Loucy (cell line): ENCODE results near the gene SLC22A23.

Experiments
- H2AFZ ChIP-seq: fragments of 200-600 bp; sonication (generic); 2 replicates; pipeline ENCODE4 v1.6.0; 2016; ENCODE audit warnings: antibody characterized with exemption, mild to moderate bottlenecking, low read length, moderate library complexity
- H3F3A ChIP-seq: fragments of 200-600 bp; 2 replicates; pipeline ENCODE4 v1.6.0; 2016; ENCODE audit warnings: antibody characterized with exemption, low read depth, mild to moderate bottlenecking
- H3K27me3 ChIP-seq: fragments of 200-600 bp; sonication (generic); 2 replicates; pipeline ENCODE4 v1.6.1; 2014; ENCODE audit warnings: low read length, mild to moderate bottlenecking; ENCODE audit not compliant: insufficient read depth, poor library complexity, severe bottlenecking
- H3K36me3 ChIP-seq: fragments of 200-600 bp; sonication (generic); 2 replicates; pipeline ENCODE4 v1.6.1; 2016; ENCODE audit warnings: low read length; ENCODE audit not compliant: insufficient read depth
- H3K4me1 ChIP-seq: fragments of 200-600 bp; sonication (generic); 2 replicates; pipeline ENCODE4 v1.5.1; 2014; ENCODE audit warnings: low read length, mild to moderate bottlenecking; ENCODE audit not compliant: insufficient read depth, poor library complexity, severe bottlenecking
- H3K4me2 ChIP-seq: fragments of 200-600 bp; sonication (generic); 2 replicates; pipeline ENCODE4 v1.6.0; 2014; ENCODE audit warnings: antibody characterized with exemption, low read length, low read depth, mild to moderate bottlenecking; ENCODE audit not compliant: poor library complexity, severe bottlenecking
- H3K4me3 ChIP-seq: fragments of 200-600 bp; sonication (generic); 2 replicates; pipeline ENCODE4 v1.5.1; 2014; ENCODE audit warnings: low read length, mild to moderate bottlenecking, mixed read lengths; ENCODE audit not compliant: poor library complexity, severe bottlenecking
- H3K79me2 ChIP-seq: fragments of 200-600 bp; sonication (generic); 2 replicates; pipeline ENCODE4 v1.6.1; 2014; ENCODE audit warnings: low read length; ENCODE audit not compliant: insufficient read depth
- H3K9ac ChIP-seq: fragments of 200-600 bp; sonication (generic); 2 replicates; pipeline ENCODE4 v1.6.0; 2014; ENCODE audit warnings: mild to moderate bottlenecking, low read depth, low read length, moderate library complexity; ENCODE audit not compliant: poor library complexity, severe bottlenecking
- H3K9me2 ChIP-seq: fragments of 200-600 bp; sonication (generic); replicated peaks from 2 replicates; pipeline ENCODE4 v1.6.1; 2016; ENCODE audit warnings: low read depth, low read length, mixed read lengths
- H3K9me3 ChIP-seq: fragments of 200-600 bp; sonication (generic); 2 replicates; pipeline ENCODE4 v1.6.1; 2014; ENCODE audit warnings: mild to moderate bottlenecking, antibody characterized with exemption, low read length, low read depth; ENCODE audit not compliant: insufficient read depth
- H4K20me1 ChIP-seq: fragments of 200-600 bp; sonication (generic); 2 replicates; pipeline ENCODE4 v1.6.0; 2014; ENCODE audit warnings: antibody characterized with exemption, low read length, mild to moderate bottlenecking; ENCODE audit not compliant: insufficient read depth, poor library complexity, severe bottlenecking
- CTCF ChIP-seq: fragments of 200-600 bp; sonication (generic); conservative IDR thresholded peaks from 2 replicates; pipeline ENCODE4 v1.5.1; 2014; ENCODE audit warnings: mild to moderate bottlenecking, antibody characterized with exemption, low read length
- EZH2phosphoT487 ChIP-seq: fragments of 200-600 bp; IDR thresholded peaks from 2 replicates; pipeline ENCODE4 v1.6.1; 2018; ENCODE audit warnings: antibody characterized with exemption, mild to moderate bottlenecking, moderate library complexity, borderline replicate concordance

Gene SLC22A23

GRCh38 chr6:3311826-3312225 is 145.0 kb downstream of the SLC22A23 start:
- H3K79me2 ChIP-seq, result no peaks in the 10 kb centered on the region
- no peaks in the 10 kb centered on the region for H3F3A ChIP-seq
- TF ChIP-seq EZH2phosphoT487 (no peak), CTCF (no peak)
- H3K9ac ChIP-seq, result no peak overlapping the region
- H3K4me2 ChIP-seq, result no peak overlapping the region
- no peaks in the 10 kb centered on the region for H3K4me1 ChIP-seq
- H3K9me2 ChIP-seq, result no peaks in the 10 kb centered on the region
- H3K9me3 ChIP-seq, result no peaks in the 10 kb centered on the region
- no peaks in the 10 kb centered on the region for H3K27me3 ChIP-seq
- H4K20me1 ChIP-seq, result no peaks in the 10 kb centered on the region
- no peak overlapping the region for H2AFZ ChIP-seq
- no peak overlapping the region for H3K4me3 ChIP-seq
- no peaks in the 10 kb centered on the region for H3K36me3 ChIP-seq

DNA sequence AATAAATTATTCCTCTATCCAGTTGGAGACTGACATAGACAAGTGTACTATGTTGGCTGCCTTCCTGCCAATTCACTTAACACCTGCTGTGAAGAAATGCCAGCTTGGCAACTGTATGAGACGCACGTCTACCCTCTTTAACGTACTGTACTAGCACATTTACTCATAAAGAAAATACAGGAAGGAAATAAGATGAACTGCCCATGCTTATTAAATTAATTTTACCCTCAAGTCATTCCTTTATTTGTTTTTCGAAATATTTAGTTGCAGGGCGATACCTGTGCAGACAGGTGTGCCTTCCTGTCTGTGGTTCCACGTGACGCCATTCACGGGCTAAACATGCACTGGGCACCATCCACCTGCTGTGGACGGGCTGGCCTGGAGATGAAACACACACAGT is 146.1 kb downstream of the SLC22A23 start:
- Histone ChIP-seq H3K4me3 (no peak overlapping the region), H3K79me2 (no peaks in the 10 kb centered on the region), H3K9me2 (no peaks in the 10 kb centered on the region), H4K20me1 (no peaks in the 10 kb centered on the region), H3K4me2 (no peak overlapping the region), H3F3A (no peaks in the 10 kb centered on the region), H2AFZ (no peak overlapping the region), H3K36me3 (no peaks in the 10 kb centered on the region), H3K9ac (no peak overlapping the region), H3K27me3 (no peaks in the 10 kb centered on the region), H3K4me1 (no peaks in the 10 kb centered on the region), H3K9me3 (no peaks in the 10 kb centered on the region)
- TF ChIP-seq EZH2phosphoT487, result no peak
- no peak for TF ChIP-seq CTCF

DNA sequence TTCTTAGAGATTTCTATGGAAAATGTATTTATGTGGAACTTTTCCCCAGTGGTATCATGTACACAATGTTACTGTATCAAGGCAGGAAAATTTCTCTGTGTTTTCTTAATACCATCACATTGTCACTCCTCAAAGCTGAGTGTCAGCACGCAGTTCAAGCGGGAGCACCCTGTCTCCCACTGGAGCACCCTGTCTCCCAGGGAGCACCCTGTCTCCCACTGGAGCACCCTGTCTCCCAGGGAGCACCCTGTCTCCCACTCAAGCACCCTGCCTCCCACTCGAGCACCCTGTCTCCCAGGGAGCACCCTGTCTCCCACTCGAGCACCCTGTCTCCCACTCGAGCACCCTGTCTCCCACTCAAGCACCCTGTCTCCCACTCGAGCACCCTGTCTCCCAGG is 146.8 kb downstream of the SLC22A23 start:
- Histone ChIP-seq H3K36me3 (no peaks in the 10 kb centered on the region), H2AFZ (no peak overlapping the region), H3K9me3 (no peaks in the 10 kb centered on the region), H3K9ac (no peak overlapping the region), H3K4me1 (no peaks in the 10 kb centered on the region), H3K4me2 (no peak overlapping the region), H3K4me3 (no peak overlapping the region), H3K79me2 (no peaks in the 10 kb centered on the region), H4K20me1 (no peaks in the 10 kb centered on the region), H3K27me3 (no peaks in the 10 kb centered on the region), H3K9me2 (no peaks in the 10 kb centered on the region), H3F3A (no peaks in the 10 kb centered on the region)
- no peak for TF ChIP-seq CTCF
- no peak for TF ChIP-seq EZH2phosphoT487
